Measurements from ENCODE around the gene ATRN. TPM values are rescaled to one million over a fixed set of nuclear protein-coding genes. Genes with fewer than 3 reads are reported as not detected.
"Not testable (repeated sequence)": the region's sequence is repeated elsewhere in the genome, so short reads cannot be mapped to it uniquely, and the experiment has no call there.

The ATRN gene
- total and polyA plus RNA-seq, 2 donors from 2014 or later, result 15.7 to 48.1 TPM

DNA sequence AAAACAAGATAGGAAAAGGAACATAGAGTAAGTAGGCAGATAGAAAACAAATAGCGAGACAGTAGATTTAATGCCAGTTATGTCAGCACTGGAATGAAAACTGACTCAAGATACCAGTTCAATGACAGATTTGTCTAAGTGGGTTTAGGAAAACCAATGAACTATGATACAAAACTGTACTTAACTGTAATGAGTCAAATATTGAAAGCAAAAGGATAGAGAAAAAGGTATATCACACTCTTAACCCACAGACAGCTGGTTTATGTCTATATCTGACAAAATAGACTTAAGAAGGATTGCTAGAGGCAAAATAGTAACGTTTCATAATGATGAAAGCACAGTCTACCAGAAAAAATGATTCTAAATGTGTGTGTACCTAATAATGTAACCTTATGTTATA lies 38.2 kb downstream of the ATRN start:
- no peaks in the 10 kb centered on the region for H3K36me3 ChIP-seq (ENCODE audit: control insufficient read depth in 2 of 3, insufficient read depth in 3 of 3, low read length in 3 of 3)
- H3K4me1 ChIP-seq (ENCODE audit: control insufficient read depth in 2 of 3, insufficient read depth in 2 of 3, low read depth in 1 of 3, low read length in 3 of 3), result no peaks in the 10 kb centered on the region
- intact Hi-C loops (cut with DNase I), result no loop called here
- no peaks in the 10 kb centered on the region for H3K27me3 ChIP-seq (ENCODE audit: control insufficient read depth, insufficient read depth, low read length)
- H3K9me3 ChIP-seq (ENCODE audit: control insufficient read depth in 2 of 3, insufficient read depth in 1 of 3, low read length in 3 of 3), result no peaks in the 10 kb centered on the region
- no peak for FAIRE-seq
- TF ChIP-seq, protein P1, sequence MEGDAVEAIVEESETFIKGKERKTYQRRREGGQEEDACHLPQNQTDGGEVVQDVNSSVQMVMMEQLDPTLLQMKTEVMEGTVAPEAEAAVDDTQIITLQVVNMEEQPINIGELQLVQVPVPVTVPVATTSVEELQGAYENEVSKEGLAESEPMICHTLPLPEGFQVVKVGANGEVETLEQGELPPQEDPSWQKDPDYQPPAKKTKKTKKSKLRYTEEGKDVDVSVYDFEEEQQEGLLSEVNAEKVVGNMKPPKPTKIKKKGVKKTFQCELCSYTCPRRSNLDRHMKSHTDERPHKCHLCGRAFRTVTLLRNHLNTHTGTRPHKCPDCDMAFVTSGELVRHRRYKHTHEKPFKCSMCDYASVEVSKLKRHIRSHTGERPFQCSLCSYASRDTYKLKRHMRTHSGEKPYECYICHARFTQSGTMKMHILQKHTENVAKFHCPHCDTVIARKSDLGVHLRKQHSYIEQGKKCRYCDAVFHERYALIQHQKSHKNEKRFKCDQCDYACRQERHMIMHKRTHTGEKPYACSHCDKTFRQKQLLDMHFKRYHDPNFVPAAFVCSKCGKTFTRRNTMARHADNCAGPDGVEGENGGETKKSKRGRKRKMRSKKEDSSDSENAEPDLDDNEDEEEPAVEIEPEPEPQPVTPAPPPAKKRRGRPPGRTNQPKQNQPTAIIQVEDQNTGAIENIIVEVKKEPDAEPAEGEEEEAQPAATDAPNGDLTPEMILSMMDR (IDR thresholded peaks at IDR 0.05; ENCODE audit: borderline replicate concordance, extremely low read depth, insufficient read depth), result no peak
- no peak overlapping the region for H3K9ac ChIP-seq (ENCODE audit: low read length in 3 of 3)
- H3K27ac ChIP-seq (ENCODE audit: low read depth in 2 of 2, low read length in 2 of 2), result no peak overlapping the region
- no peak for DNase-seq
- no peak overlapping the region for H3K4me3 ChIP-seq (ENCODE audit: low read length in 3 of 3)

DNA sequence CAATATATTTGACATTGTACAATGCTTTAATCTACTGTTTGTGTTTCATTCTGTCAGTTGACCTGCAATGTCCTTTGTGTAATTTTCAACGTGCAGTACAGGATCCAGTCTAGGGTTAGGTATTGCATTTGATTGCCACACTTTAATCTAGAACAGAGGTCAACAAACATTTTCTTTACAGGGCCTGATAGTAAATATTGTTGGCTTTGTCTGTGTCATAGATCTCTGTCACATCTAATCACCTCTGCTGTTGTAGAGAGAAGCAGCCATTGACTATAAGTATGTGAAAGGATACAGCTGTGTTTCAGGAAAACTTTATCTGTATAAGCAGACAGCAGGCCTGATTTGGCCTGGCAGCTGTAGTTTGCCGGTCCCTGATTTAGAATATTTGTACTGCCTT lies 39.3 kb downstream of the ATRN start:
- FAIRE-seq, result no peak
- Histone ChIP-seq H3K4me3 (ENCODE audit: low read length in 3 of 3) (no peak overlapping the region), H3K27ac (ENCODE audit: low read depth in 2 of 2, low read length in 2 of 2) (no peak overlapping the region), H3K9ac (ENCODE audit: low read length in 3 of 3) (no peak overlapping the region), H3K9me3 (ENCODE audit: control insufficient read depth in 2 of 3, insufficient read depth in 1 of 3, low read length in 3 of 3) (no peaks in the 10 kb centered on the region), H3K27me3 (ENCODE audit: control insufficient read depth, insufficient read depth, low read length) (no peaks in the 10 kb centered on the region), H3K4me1 (ENCODE audit: control insufficient read depth in 2 of 3, insufficient read depth in 2 of 3, low read depth in 1 of 3, low read length in 3 of 3) (no peaks in the 10 kb centered on the region), H3K36me3 (ENCODE audit: control insufficient read depth in 2 of 3, insufficient read depth in 3 of 3, low read length in 3 of 3) (no peaks in the 10 kb centered on the region)
- DNase-seq, result peak in 1 of 5 donors; percentile 1
- intact Hi-C loops (cut with DNase I), result no loop called here
- TF ChIP-seq, protein P1 (IDR thresholded peaks at IDR 0.05; ENCODE audit: borderline replicate concordance, extremely low read depth, insufficient read depth), result no peak

DNA sequence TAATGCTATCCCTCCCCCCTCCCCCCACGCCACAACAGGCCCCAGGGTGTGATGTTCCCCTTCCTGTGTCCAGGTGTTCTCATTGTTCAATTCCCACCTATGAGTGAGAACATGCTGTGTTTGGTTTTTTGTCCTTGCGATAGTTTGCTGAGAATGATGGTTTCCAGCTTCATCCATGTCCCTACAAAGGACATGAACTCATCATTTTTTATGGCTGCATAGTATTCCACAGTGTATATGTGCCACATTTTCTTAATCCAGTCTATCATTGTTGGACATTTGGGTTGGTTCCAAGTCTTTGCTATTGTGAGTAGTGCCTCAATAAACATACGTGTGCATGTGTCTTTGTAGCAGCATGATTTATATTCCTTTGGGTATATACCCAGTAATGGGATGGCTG lies 41.4 kb downstream of the ATRN start:
- FAIRE-seq; H3K4me3 ChIP-seq (ENCODE audit: low read length in 3 of 3); H3K27ac ChIP-seq (ENCODE audit: low read depth in 2 of 2, low read length in 2 of 2); H3K27me3 ChIP-seq (ENCODE audit: control insufficient read depth, insufficient read depth, low read length); H3K4me1 ChIP-seq (ENCODE audit: control insufficient read depth in 2 of 3, insufficient read depth in 2 of 3, low read depth in 1 of 3, low read length in 3 of 3); H3K9me3 ChIP-seq (ENCODE audit: control insufficient read depth in 2 of 3, insufficient read depth in 1 of 3, low read length in 3 of 3); DNase-seq; H3K9ac ChIP-seq (ENCODE audit: low read length in 3 of 3); H3K36me3 ChIP-seq (ENCODE audit: control insufficient read depth in 2 of 3, insufficient read depth in 3 of 3, low read length in 3 of 3); intact Hi-C loops (cut with DNase I): not testable (repeated sequence)

DNA sequence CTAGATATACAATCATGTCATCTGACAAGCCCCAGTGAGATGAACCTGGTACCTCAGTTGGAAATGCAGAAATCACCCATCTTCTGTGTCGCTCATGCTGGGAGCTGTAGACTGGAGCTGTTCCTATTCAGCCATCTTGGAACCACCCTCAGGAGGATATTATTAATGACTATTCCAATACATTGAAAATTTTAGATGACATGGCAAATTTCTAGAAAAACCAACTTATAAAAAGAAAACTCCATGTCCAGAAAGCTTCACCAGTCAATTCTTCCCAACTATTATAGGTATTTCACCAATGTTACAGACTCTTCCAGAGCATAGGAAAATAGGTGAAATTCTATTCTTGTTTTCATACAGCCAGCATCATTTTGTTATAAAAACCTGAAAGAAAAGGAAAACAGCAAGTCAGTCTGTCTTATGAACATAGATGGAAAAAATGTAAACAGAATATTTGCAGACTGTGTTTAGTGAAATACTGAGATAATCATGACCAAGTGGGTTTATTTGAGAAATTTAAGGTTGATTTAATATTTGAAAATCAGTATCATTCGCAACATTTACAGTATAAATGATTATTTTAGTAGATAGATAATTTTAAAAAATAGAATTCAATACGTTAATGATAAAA lies 43.3 kb downstream of the ATRN start:
- FAIRE-seq, result peak; percentile 42

More for the DNA sequence above, 43.3 kb downstream of the ATRN start:
- H3K27ac ChIP-seq (ENCODE audit: low read depth in 2 of 2, low read length in 2 of 2), result no peak overlapping the region
- H3K4me1 ChIP-seq (ENCODE audit: control insufficient read depth in 2 of 3, insufficient read depth in 2 of 3, low read depth in 1 of 3, low read length in 3 of 3), result no peaks in the 10 kb centered on the region
- no peaks in the 10 kb centered on the region for H3K36me3 ChIP-seq (ENCODE audit: control insufficient read depth in 2 of 3, insufficient read depth in 3 of 3, low read length in 3 of 3)
- no peak overlapping the region for H3K9ac ChIP-seq (ENCODE audit: low read length in 3 of 3)
- no peaks in the 10 kb centered on the region for H3K9me3 ChIP-seq (ENCODE audit: control insufficient read depth in 2 of 3, insufficient read depth in 1 of 3, low read length in 3 of 3)
- DNase-seq, result no peak
- no peak overlapping the region for H3K4me3 ChIP-seq (ENCODE audit: low read length in 3 of 3)
- intact Hi-C loops (cut with DNase I), result no loop called here
- no peaks in the 10 kb centered on the region for H3K27me3 ChIP-seq (ENCODE audit: control insufficient read depth, insufficient read depth, low read length)
- TF ChIP-seq, protein P1 (IDR thresholded peaks at IDR 0.05; ENCODE audit: borderline replicate concordance, extremely low read depth, insufficient read depth), result no peak
